T-helper 17 cell (primary cell): ENCODE data around the gene TMPRSS13. TPM values are rescaled to one million over a fixed set of nuclear protein-coding genes. Genes with fewer than 3 reads are reported as not detected.
"Not testable (repeated sequence)": the region's sequence is repeated elsewhere in the genome, so short reads cannot be mapped to it uniquely, and the experiment has no call there.

Experiments
- ATAC-seq: fragments of 150-1000 bp; cut with Tn5 transposase; 2 replicates; pipeline ENCODE4 v1.10.0; 2021; ENCODE audit warnings: mild to moderate bottlenecking, moderate library complexity
- DNase-seq, 3 donors: peaks; one replicate each; pipeline versions ENCODE4 v3.0.0 to v3.0.0-alpha.2; 2020 to 2021
- H3K9me3 ChIP-seq: one replicate; pipeline ENCODE4 v1.7.0; 2013; ENCODE audit warnings: low read length, mild to moderate bottlenecking; ENCODE audit not compliant: control insufficient read depth, poor library complexity, severe bottlenecking
- H3K27ac Mint-ChIP-seq: one replicate; pipeline ENCODE4 v1.8.0; 2022; ENCODE audit warnings: mild to moderate bottlenecking, moderate library complexity, mixed read lengths
- H3K27me3 Mint-ChIP-seq: one replicate; pipeline ENCODE4 v1.8.0; 2022; ENCODE audit warnings: mixed read lengths
- H3K36me3 Mint-ChIP-seq: one replicate; pipeline ENCODE4 v1.8.0; 2022; ENCODE audit warnings: low read depth, mixed read lengths
- H3K4me1 Mint-ChIP-seq: one replicate; pipeline ENCODE4 v1.8.0; 2022; ENCODE audit warnings: mild to moderate bottlenecking, mixed read lengths
- H3K4me3 Mint-ChIP-seq: one replicate; pipeline ENCODE4 v1.8.0; 2022; ENCODE audit warnings: mild to moderate bottlenecking, moderate library complexity, mixed read lengths
- total RNA-seq, 4 donors: library from RNA in 2 of 4; stranded (reverse) in 2 of 4; gene quantifications; one replicate each; pipeline ENCODE4 v1.2.3 and lab custom pipeline; 2022 to 2026

Gene TMPRSS13
- total RNA-seq (1 to 10 TPM; 2.0 to 2.4 TPM), total RNA-seq (lab: John Stamatoyannopoulos, UW) (3.1 to 5.8 reads per million in 2 donors)

- Mint-ChIP-seq H3K4me1 (peaks cover 41% of the 10 kb centered on the region), H3K27ac (peak within 1 kb of the TSS; percentile 16), H3K4me3 (peak within 1 kb of the TSS; percentile 63), H3K27me3 (peaks cover 11% of the 10 kb centered on the region), H3K36me3 (peaks cover 2% of the 10 kb centered on the region)
- ATAC-seq (no peak), DNase-seq (no peak)
- no peaks in the 10 kb centered on the region for H3K9me3 ChIP-seq
Observed at GRCh38 chr11:117929142-117929915, at the start of gene TMPRSS13. Gene TMPRSS13 (minus strand): TSS chr11:117929402. CDS start chr11:117929307, 95 bp downstream.

GRCh38 chr11:117978991-117979390 lies 49.8 kb upstream of the TMPRSS13 start:
- no peak overlapping the region for H3K27ac Mint-ChIP-seq
- H3K4me1 Mint-ChIP-seq: peaks cover 44% of the 10 kb centered on the region
- DNase-seq: no peak
- no peak for ATAC-seq
- no peaks in the 10 kb centered on the region for H3K9me3 ChIP-seq
- H3K4me3 Mint-ChIP-seq: peak overlapping the region; percentile 59
- no peaks in the 10 kb centered on the region for H3K27me3 Mint-ChIP-seq
- H3K36me3 Mint-ChIP-seq: peaks cover 2% of the 10 kb centered on the region

- peaks cover 41% of the 10 kb centered on the region for H3K4me1 Mint-ChIP-seq
Observed at GRCh38 chr11:117978291-117978910, 49.2 kb upstream of the TMPRSS13 start.

GRCh38 chr11:117977612-117978264 lies 48.5 kb upstream of the TMPRSS13 start:
- not testable (repeated sequence) for H3K9me3 ChIP-seq, H3K27me3 Mint-ChIP-seq, H3K4me3 Mint-ChIP-seq, ATAC-seq, DNase-seq, H3K36me3 Mint-ChIP-seq, H3K27ac Mint-ChIP-seq
- peaks cover 43% of the 10 kb centered on the region for H3K4me1 Mint-ChIP-seq

More at GRCh38 chr11:117978291-117978910, 49.2 kb upstream of the TMPRSS13 start:
- not testable (repeated sequence) for H3K4me3 Mint-ChIP-seq, DNase-seq, ATAC-seq, H3K9me3 ChIP-seq, H3K36me3 Mint-ChIP-seq, H3K27ac Mint-ChIP-seq, H3K27me3 Mint-ChIP-seq

- Mint-ChIP-seq H3K4me1 (peaks cover 46% of the 10 kb centered on the region), H3K36me3 (peaks cover 2% of the 10 kb centered on the region), H3K4me3 (no peak overlapping the region), H3K27ac (no peak overlapping the region), H3K27me3 (no peaks in the 10 kb centered on the region)
- no peaks in the 10 kb centered on the region for H3K9me3 ChIP-seq
- no peak for DNase-seq
- ATAC-seq: no peak
Observed at GRCh38 chr11:117977029-117977428, 47.8 kb upstream of the TMPRSS13 start.

- H3K36me3 Mint-ChIP-seq: no peaks in the 10 kb centered on the region
- DNase-seq (no peak), ATAC-seq (no peak)
- H3K4me1 Mint-ChIP-seq: peaks cover 45% of the 10 kb centered on the region
- no peaks in the 10 kb centered on the region for H3K27me3 Mint-ChIP-seq
- H3K4me3 Mint-ChIP-seq: no peak overlapping the region
- H3K27ac Mint-ChIP-seq: no peak overlapping the region
- H3K9me3 ChIP-seq: no peaks in the 10 kb centered on the region
Observed at GRCh38 chr11:117976445-117976844, 47.2 kb upstream of the TMPRSS13 start.

GRCh38 chr11:117973503-117973860 lies 44.3 kb upstream of the TMPRSS13 start:
- ATAC-seq: no peak
- DNase-seq: no peak
- Mint-ChIP-seq H3K27me3 (no peaks in the 10 kb centered on the region), H3K4me3 (peak overlapping the region; percentile 25), H3K4me1 (peaks cover 50% of the 10 kb centered on the region), H3K27ac (peak overlapping the region; percentile 57), H3K36me3 (no peaks in the 10 kb centered on the region)
- no peaks in the 10 kb centered on the region for H3K9me3 ChIP-seq

- DNase-seq (no peak), ATAC-seq (no peak)
- no peaks in the 10 kb centered on the region for H3K9me3 ChIP-seq
- Mint-ChIP-seq H3K4me3 (peak overlapping the region; percentile 25), H3K36me3 (no peaks in the 10 kb centered on the region), H3K27me3 (no peaks in the 10 kb centered on the region), H3K4me1 (peaks cover 50% of the 10 kb centered on the region), H3K27ac (peak overlapping the region; percentile 57)
Observed at GRCh38 chr11:117972629-117973502, 43.7 kb upstream of the TMPRSS13 start.

GRCh38 chr11:117972044-117972443 lies 42.8 kb upstream of the TMPRSS13 start:
- DNase-seq (no peak), ATAC-seq (no peak)
- H3K36me3 Mint-ChIP-seq: no peaks in the 10 kb centered on the region
- no peaks in the 10 kb centered on the region for H3K27me3 Mint-ChIP-seq
- no peaks in the 10 kb centered on the region for H3K9me3 ChIP-seq
- peaks cover 49% of the 10 kb centered on the region for H3K4me1 Mint-ChIP-seq
- H3K4me3 Mint-ChIP-seq: no peak overlapping the region
- no peak overlapping the region for H3K27ac Mint-ChIP-seq

- ATAC-seq: peak; percentile 93
- DNase-seq: no peak
- Mint-ChIP-seq H3K4me3 (peak overlapping the region; percentile 52), H3K36me3 (no peaks in the 10 kb centered on the region), H3K27ac (peak overlapping the region; percentile 86), H3K27me3 (no peaks in the 10 kb centered on the region), H3K4me1 (peaks cover 48% of the 10 kb centered on the region)
- H3K9me3 ChIP-seq: no peaks in the 10 kb centered on the region
Observed at GRCh38 chr11:117970400-117971024, 41.3 kb upstream of the TMPRSS13 start.

GRCh38 chr11:117969160-117969991 lies 40.2 kb upstream of the TMPRSS13 start:
- no peak for ATAC-seq
- H3K27ac Mint-ChIP-seq: peak overlapping the region; percentile 86

GRCh38 chr11:117966908-117967307 lies 37.7 kb upstream of the TMPRSS13 start:
- Mint-ChIP-seq H3K27ac (no peak overlapping the region), H3K36me3 (no peaks in the 10 kb centered on the region), H3K4me1 (peaks cover 30% of the 10 kb centered on the region), H3K4me3 (no peak overlapping the region), H3K27me3 (no peaks in the 10 kb centered on the region)
- ATAC-seq (no peak), DNase-seq (no peak)
- H3K9me3 ChIP-seq: no peaks in the 10 kb centered on the region

More at GRCh38 chr11:117969160-117969991, 40.2 kb upstream of the TMPRSS13 start:
- Mint-ChIP-seq H3K4me3 (no peak overlapping the region), H3K36me3 (no peaks in the 10 kb centered on the region), H3K27me3 (no peaks in the 10 kb centered on the region), H3K4me1 (peaks cover 45% of the 10 kb centered on the region)
- DNase-seq: no peak
- H3K9me3 ChIP-seq: no peaks in the 10 kb centered on the region
